Stimulated activated memory B cell treated with anti-CD40 and anti-IgM and Interleukin-4, amounts not matched to agents 10 μg/mL and 1 μg/mL and 100 μg/mL, for 72 hours (primary cell): ENCODE measurements around the gene LAMC1.
"Not testable (repeated sequence)": the region's sequence is repeated elsewhere in the genome, so short reads cannot be mapped to it uniquely, and the experiment has no call there.

Source experiments
- ATAC-seq: fragments of 150-1000 bp; cut with Tn5 transposase; 2 replicates; pipeline ENCODE4 v1.10.0; 2021
- H3K27ac Mint-ChIP-seq: one replicate; pipeline ENCODE4 v1.8.0; 2022; ENCODE audit warnings: mild to moderate bottlenecking, mixed read lengths
- H3K27me3 Mint-ChIP-seq: one replicate; pipeline ENCODE4 v1.8.0; 2022; ENCODE audit warnings: mixed read lengths
- H3K36me3 Mint-ChIP-seq: one replicate; pipeline ENCODE4 v1.8.0; 2022; ENCODE audit warnings: mixed read lengths
- H3K4me1 Mint-ChIP-seq: one replicate; pipeline ENCODE4 v1.8.0; 2022; ENCODE audit warnings: mixed read lengths
- H3K4me3 Mint-ChIP-seq: one replicate; pipeline ENCODE4 v1.8.0; 2022; ENCODE audit warnings: mild to moderate bottlenecking, moderate library complexity, mixed read lengths
- H3K9me3 Mint-ChIP-seq: one replicate; pipeline ENCODE4 v1.8.0; 2022; ENCODE audit warnings: mixed read lengths

LAMC1 gene

GRCh38 chr1:183149273-183149672 is 126.1 kb downstream of the LAMC1 start:
- H3K4me3 Mint-ChIP-seq, result no peak overlapping the region

GRCh38 chr1:183150032-183150431 is 126.8 kb downstream of the LAMC1 start:
- not testable (repeated sequence) for ATAC-seq, H3K9me3 Mint-ChIP-seq
- peak overlapping the region; percentile 20 for H3K27ac Mint-ChIP-seq

More at GRCh38 chr1:183149273-183149672, 126.1 kb downstream of the LAMC1 start:
- no peak for ATAC-seq
- H3K9me3 Mint-ChIP-seq, result no peaks in the 10 kb centered on the region
- no peak overlapping the region for H3K27ac Mint-ChIP-seq
- peaks cover 26% of the 10 kb centered on the region for H3K27me3 Mint-ChIP-seq
- H3K36me3 Mint-ChIP-seq, result no peaks in the 10 kb centered on the region
- H3K4me1 Mint-ChIP-seq, result no peaks in the 10 kb centered on the region

GRCh38 chr1:183150445-183150844 is 127.2 kb downstream of the LAMC1 start:
- H3K27me3 Mint-ChIP-seq, result peaks cover 31% of the 10 kb centered on the region
- H3K27ac Mint-ChIP-seq, result peak overlapping the region; percentile 20
- ATAC-seq, result no peak
- H3K9me3 Mint-ChIP-seq, result no peaks in the 10 kb centered on the region
- no peaks in the 10 kb centered on the region for H3K36me3 Mint-ChIP-seq
- H3K4me1 Mint-ChIP-seq, result no peaks in the 10 kb centered on the region
- H3K4me3 Mint-ChIP-seq, result no peak overlapping the region

More at GRCh38 chr1:183150032-183150431, 126.8 kb downstream of the LAMC1 start:
- peaks cover 31% of the 10 kb centered on the region for H3K27me3 Mint-ChIP-seq
- H3K4me3 Mint-ChIP-seq, H3K4me1 Mint-ChIP-seq, H3K36me3 Mint-ChIP-seq: not testable (repeated sequence)

- no peak for ATAC-seq
- H3K4me1 Mint-ChIP-seq, result no peaks in the 10 kb centered on the region
- peaks cover 46% of the 10 kb centered on the region for H3K27me3 Mint-ChIP-seq
- no peaks in the 10 kb centered on the region for H3K9me3 Mint-ChIP-seq
- no peak overlapping the region for H3K4me3 Mint-ChIP-seq
- no peaks in the 10 kb centered on the region for H3K36me3 Mint-ChIP-seq
- no peak overlapping the region for H3K27ac Mint-ChIP-seq
These were observed 129.0 kb downstream of the LAMC1 start for GRCh38 chr1:183152180-183152579.

GRCh38 chr1:183155939-183156338 is 132.7 kb downstream of the LAMC1 start:
- Mint-ChIP-seq H3K4me1 (no peaks in the 10 kb centered on the region), H3K9me3 (no peaks in the 10 kb centered on the region), H3K27ac (no peak overlapping the region), H3K27me3 (peaks cover 48% of the 10 kb centered on the region), H3K36me3 (no peaks in the 10 kb centered on the region), H3K4me3 (no peak overlapping the region)
- no peak for ATAC-seq

GRCh38 chr1:183159960-183160359 is 136.7 kb downstream of the LAMC1 start:
- Mint-ChIP-seq H3K4me1 (no peaks in the 10 kb centered on the region), H3K4me3 (no peak overlapping the region), H3K36me3 (no peaks in the 10 kb centered on the region), H3K27ac (no peak overlapping the region), H3K9me3 (no peaks in the 10 kb centered on the region), H3K27me3 (peaks cover 17% of the 10 kb centered on the region)
- no peak for ATAC-seq

- Mint-ChIP-seq H3K9me3 (no peaks in the 10 kb centered on the region), H3K27ac (no peak overlapping the region), H3K27me3 (peaks cover 10% of the 10 kb centered on the region), H3K4me3 (no peak overlapping the region), H3K36me3 (no peaks in the 10 kb centered on the region), H3K4me1 (no peaks in the 10 kb centered on the region)
- no peak for ATAC-seq
These were observed 138.2 kb downstream of the LAMC1 start for GRCh38 chr1:183161391-183161790.

- no peak overlapping the region for H3K27ac Mint-ChIP-seq
- no peaks in the 10 kb centered on the region for H3K27me3 Mint-ChIP-seq
- no peak overlapping the region for H3K4me3 Mint-ChIP-seq
- H3K4me1 Mint-ChIP-seq, result no peaks in the 10 kb centered on the region
- H3K36me3 Mint-ChIP-seq, result no peaks in the 10 kb centered on the region
- no peak for ATAC-seq
- H3K9me3 Mint-ChIP-seq, result no peaks in the 10 kb centered on the region
These were observed 140.1 kb downstream of the LAMC1 start for GRCh38 chr1:183163316-183163715.

GRCh38 chr1:183164340-183164739 is 141.1 kb downstream of the LAMC1 start:
- no peaks in the 10 kb centered on the region for H3K36me3 Mint-ChIP-seq
- no peak for ATAC-seq
- H3K4me1 Mint-ChIP-seq, result no peaks in the 10 kb centered on the region
- H3K4me3 Mint-ChIP-seq, result no peak overlapping the region
- no peaks in the 10 kb centered on the region for H3K27me3 Mint-ChIP-seq
- no peak overlapping the region for H3K27ac Mint-ChIP-seq
- no peaks in the 10 kb centered on the region for H3K9me3 Mint-ChIP-seq

- ATAC-seq, result no peak
- H3K9me3 Mint-ChIP-seq, result no peaks in the 10 kb centered on the region
- H3K4me1 Mint-ChIP-seq, result no peaks in the 10 kb centered on the region
- H3K27ac Mint-ChIP-seq, result no peak overlapping the region
- H3K36me3 Mint-ChIP-seq, result no peaks in the 10 kb centered on the region
- H3K27me3 Mint-ChIP-seq, result no peaks in the 10 kb centered on the region
- H3K4me3 Mint-ChIP-seq, result no peak overlapping the region
These were observed 141.7 kb downstream of the LAMC1 start for GRCh38 chr1:183164963-183165362.

GRCh38 chr1:183165456-183165855 is 142.2 kb downstream of the LAMC1 start:
- Mint-ChIP-seq H3K4me3 (no peak overlapping the region), H3K4me1 (no peaks in the 10 kb centered on the region), H3K36me3 (no peaks in the 10 kb centered on the region), H3K27me3 (no peaks in the 10 kb centered on the region), H3K27ac (no peak overlapping the region), H3K9me3 (no peaks in the 10 kb centered on the region)
- no peak for ATAC-seq

- H3K36me3 Mint-ChIP-seq, result no peaks in the 10 kb centered on the region
- H3K9me3 Mint-ChIP-seq, result no peaks in the 10 kb centered on the region
- ATAC-seq, result no peak
- no peak overlapping the region for H3K27ac Mint-ChIP-seq
- H3K4me3 Mint-ChIP-seq, result no peak overlapping the region
- H3K4me1 Mint-ChIP-seq, result no peaks in the 10 kb centered on the region
- H3K27me3 Mint-ChIP-seq, result peaks cover 4% of the 10 kb centered on the region
These were observed 143.2 kb downstream of the LAMC1 start for GRCh38 chr1:183166454-183166853.

- peaks cover 12% of the 10 kb centered on the region for H3K27me3 Mint-ChIP-seq
These were observed 144.5 kb downstream of the LAMC1 start for GRCh38 chr1:183167676-183168075.

GRCh38 chr1:183168308-183168707 is 145.1 kb downstream of the LAMC1 start:
- Mint-ChIP-seq H3K4me1 (no peaks in the 10 kb centered on the region), H3K36me3 (no peaks in the 10 kb centered on the region), H3K27ac (no peak overlapping the region), H3K4me3 (no peak overlapping the region), H3K9me3 (no peaks in the 10 kb centered on the region), H3K27me3 (peaks cover 12% of the 10 kb centered on the region)
- ATAC-seq, result no peak

More at GRCh38 chr1:183167676-183168075, 144.5 kb downstream of the LAMC1 start:
- no peak overlapping the region for H3K4me3 Mint-ChIP-seq
- no peaks in the 10 kb centered on the region for H3K36me3 Mint-ChIP-seq
- no peaks in the 10 kb centered on the region for H3K4me1 Mint-ChIP-seq
- no peaks in the 10 kb centered on the region for H3K9me3 Mint-ChIP-seq
- ATAC-seq, result no peak
- H3K27ac Mint-ChIP-seq, result no peak overlapping the region

- peaks cover 20% of the 10 kb centered on the region for H3K27me3 Mint-ChIP-seq
- ATAC-seq, result no peak
- no peak overlapping the region for H3K27ac Mint-ChIP-seq
- H3K9me3 Mint-ChIP-seq, result peaks cover 3% of the 10 kb centered on the region
- no peaks in the 10 kb centered on the region for H3K36me3 Mint-ChIP-seq
- no peak overlapping the region for H3K4me3 Mint-ChIP-seq
- no peaks in the 10 kb centered on the region for H3K4me1 Mint-ChIP-seq
These were observed 150.6 kb downstream of the LAMC1 start for GRCh38 chr1:183173828-183174227.

- H3K4me3 Mint-ChIP-seq, result no peak overlapping the region
- H3K27me3 Mint-ChIP-seq, result peaks cover 20% of the 10 kb centered on the region
- peaks cover 13% of the 10 kb centered on the region for H3K4me1 Mint-ChIP-seq
- no peak overlapping the region for H3K27ac Mint-ChIP-seq
- peaks cover 3% of the 10 kb centered on the region for H3K9me3 Mint-ChIP-seq
- no peak for ATAC-seq
- no peaks in the 10 kb centered on the region for H3K36me3 Mint-ChIP-seq
These were observed 152.4 kb downstream of the LAMC1 start for GRCh38 chr1:183175631-183176030.

- Mint-ChIP-seq H3K4me3 (no peak overlapping the region), H3K36me3 (no peaks in the 10 kb centered on the region), H3K27ac (no peak overlapping the region), H3K9me3 (peaks cover 3% of the 10 kb centered on the region), H3K4me1 (peaks cover 18% of the 10 kb centered on the region), H3K27me3 (peaks cover 8% of the 10 kb centered on the region)
- no peak for ATAC-seq
These were observed 155.3 kb downstream of the LAMC1 start for GRCh38 chr1:183178545-183178944.
